Mesenchymal stem cell (in vitro differentiated cells and primary cell): ENCODE data around the gene OR13G1.

Source experiments
- DNase-seq: peaks from one replicate; pipeline ENCODE4 v3.0.0-alpha.2; 2013
- H2AFZ ChIP-seq: one replicate; pipeline ENCODE4 v1.6.1; 2013; ENCODE audit warnings: low read depth, mild to moderate bottlenecking, control low read depth, inconsistent platforms, low read length, moderate library complexity
- H2AK5ac ChIP-seq: 2 replicates; pipeline ENCODE4 v1.6.1; 2013; ENCODE audit warnings: low read length, moderate library complexity, mild to moderate bottlenecking, inconsistent platforms; ENCODE audit not compliant: severe bottlenecking
- H2BK120ac ChIP-seq: one replicate; pipeline ENCODE4 v1.6.1; 2013; ENCODE audit warnings: low read depth, mild to moderate bottlenecking, inconsistent platforms, low read length, moderate library complexity
- H2BK12ac ChIP-seq, 2 experiments: one replicate each; pipeline ENCODE4 v1.6.1; 2013; ENCODE audit warnings: inconsistent platforms in 2 of 2, low read length in 2 of 2, mild to moderate bottlenecking in 2 of 2, moderate library complexity in 2 of 2, control low read depth in 1 of 2
- H2BK15ac ChIP-seq: one replicate; pipeline ENCODE4 v1.6.1; 2013; ENCODE audit warnings: mild to moderate bottlenecking, low read depth, inconsistent platforms; ENCODE audit not compliant: poor library complexity, severe bottlenecking
- H2BK5ac ChIP-seq: 2 replicates; pipeline ENCODE4 v1.6.1; 2013; ENCODE audit warnings: low read depth, mild to moderate bottlenecking, low read length, control low read depth, inconsistent platforms; ENCODE audit not compliant: poor library complexity, severe bottlenecking
- H3K14ac ChIP-seq, 2 experiments: one replicate each; pipeline ENCODE4 v1.6.1; 2013; ENCODE audit warnings: inconsistent platforms in 2 of 2, low read length in 2 of 2, control low read depth in 1 of 2, mild to moderate bottlenecking in 1 of 2, moderate library complexity in 1 of 2
- H3K18ac ChIP-seq, 2 experiments: one replicate each; pipeline ENCODE4 v1.6.1; 2013; ENCODE audit warnings: inconsistent platforms in 2 of 2, low read length in 2 of 2, control low read depth in 1 of 2, low read depth in 1 of 2, mild to moderate bottlenecking in 1 of 2
- H3K23ac ChIP-seq, 2 experiments: one replicate each; pipeline ENCODE4 v1.6.1; 2013; ENCODE audit warnings: inconsistent platforms in 2 of 2, low read length in 2 of 2, mild to moderate bottlenecking in 2 of 2, moderate library complexity in 2 of 2, control low read depth in 1 of 2
- H3K27ac ChIP-seq: 2 replicates; pipeline ENCODE4 v1.5.1; 2013; ENCODE audit warnings: mild to moderate bottlenecking, moderate library complexity, low read length, control low read depth, inconsistent platforms; ENCODE audit not compliant: poor library complexity, severe bottlenecking
- H3K27me3 ChIP-seq, 2 experiments: 2 replicates each; pipeline versions ENCODE4 v1.6.1 to v1.7.0; 2013; ENCODE audit warnings: low read length in 2 of 2, mild to moderate bottlenecking in 2 of 2, moderate library complexity in 2 of 2, control low read depth in 1 of 2, inconsistent platforms in 1 of 2; ENCODE audit not compliant: control insufficient read depth in 1 of 2, insufficient read depth in 1 of 2
- H3K36me3 ChIP-seq, 2 experiments: 2 replicates each; pipeline versions ENCODE4 v1.6.1 to v1.7.0; 2013; ENCODE audit warnings: low read length in 2 of 2, control low read depth in 1 of 2, inconsistent platforms in 1 of 2, low read depth in 1 of 2, mild to moderate bottlenecking in 1 of 2; ENCODE audit not compliant: insufficient read depth in 2 of 2, control insufficient read depth in 1 of 2
- H3K4ac ChIP-seq, 2 experiments: one replicate each; pipeline ENCODE4 v1.6.1; 2013; ENCODE audit warnings: inconsistent platforms in 2 of 2, low read length in 2 of 2, mild to moderate bottlenecking in 2 of 2, moderate library complexity in 2 of 2, control low read depth in 1 of 2, low read depth in 1 of 2
- H3K4me1 ChIP-seq: 2 replicates; pipeline ENCODE4 v1.6.1; 2013; ENCODE audit warnings: low read depth, low read length, control low read depth; ENCODE audit not compliant: control insufficient read depth, insufficient read depth
- H3K4me2 ChIP-seq: 2 replicates; pipeline ENCODE4 v1.6.1; 2013; ENCODE audit warnings: low read length, mild to moderate bottlenecking, inconsistent platforms; ENCODE audit not compliant: poor library complexity, severe bottlenecking
- H3K4me3 ChIP-seq, 2 experiments: 2 replicates each; pipeline versions ENCODE4 v1.5.1 to v1.7.0; 2013; ENCODE audit warnings: low read length in 2 of 2, mild to moderate bottlenecking in 2 of 2, control low read depth in 1 of 2, low read depth in 1 of 2; ENCODE audit not compliant: insufficient read depth in 1 of 2
- H3K79me1 ChIP-seq: replicated peaks from 2 replicates; pipeline ENCODE4 v1.6.1; 2013; ENCODE audit warnings: mild to moderate bottlenecking, control low read depth, low read length, inconsistent platforms; ENCODE audit not compliant: poor library complexity, severe bottlenecking
- H3K9ac ChIP-seq: 2 replicates; pipeline ENCODE4 v1.7.0; 2013; ENCODE audit warnings: mild to moderate bottlenecking, low read length, moderate library complexity
- H3K9me3 ChIP-seq: 2 replicates; pipeline ENCODE4 v1.7.0; 2013; ENCODE audit warnings: mild to moderate bottlenecking, low read length; ENCODE audit not compliant: control insufficient read depth
- H4K8ac ChIP-seq: one replicate; pipeline ENCODE4 v1.6.1; 2013; ENCODE audit warnings: inconsistent platforms, mild to moderate bottlenecking, low read length, moderate library complexity
- H4K91ac ChIP-seq: one replicate; pipeline ENCODE4 v1.6.1; 2013; ENCODE audit warnings: mild to moderate bottlenecking, low read length, inconsistent platforms
- WGBS: methylation state at CpG from one replicate; pipeline ENCODE4 v1.1.7; 2013; ENCODE audit warnings: mixed read lengths; 5-methylcytosine and 5-hydroxymethylcytosine counted together

Gene OR13G1

DNA sequence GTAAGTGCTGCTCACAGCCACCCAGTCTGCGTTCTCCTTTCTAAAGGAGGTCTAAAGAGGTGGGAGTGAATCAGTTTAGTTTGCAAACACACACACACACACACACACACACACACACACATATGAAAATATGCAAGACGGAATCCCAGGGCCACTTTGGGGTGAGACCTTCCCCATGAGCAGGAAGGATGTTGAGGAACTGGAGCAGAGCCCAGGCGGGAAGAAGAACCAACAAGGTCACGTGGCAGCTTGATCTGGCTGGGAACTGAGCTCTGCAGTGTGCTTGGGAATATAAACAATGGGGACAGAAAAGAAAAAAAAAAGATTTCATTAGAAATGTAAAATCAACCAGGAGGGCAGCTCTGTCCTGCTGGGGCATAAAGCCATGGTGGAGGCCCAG lies 41.5 kb downstream of the OR13G1 start:
- Histone ChIP-seq H2BK120ac (no peak overlapping the region), H2BK15ac (no peak overlapping the region), H3K27me3 (no peaks in the 10 kb centered on the region), H3K36me3 (no peaks in the 10 kb centered on the region), H2BK12ac (no peak overlapping the region), H3K4ac (no peak overlapping the region), H2AFZ (no peak overlapping the region), H3K18ac (no peak overlapping the region), H3K4me2 (no peak overlapping the region), H4K91ac (no peak overlapping the region), H3K23ac (no peak overlapping the region), H3K14ac (no peak overlapping the region), H2BK5ac (no peak overlapping the region), H3K4me1 (peaks cover 5% of the 10 kb centered on the region), H4K8ac (no peak overlapping the region), H3K9me3 (peaks cover 2% of the 10 kb centered on the region), H3K79me1 (no peaks in the 10 kb centered on the region), H3K4me3 (no peak overlapping the region), H2AK5ac (no peak overlapping the region), H3K9ac (no peak overlapping the region), H3K27ac (no peak overlapping the region)
- no peak for DNase-seq
- WGBS = 62% methylated on average over 3 of the region's 4 CpGs

DNA sequence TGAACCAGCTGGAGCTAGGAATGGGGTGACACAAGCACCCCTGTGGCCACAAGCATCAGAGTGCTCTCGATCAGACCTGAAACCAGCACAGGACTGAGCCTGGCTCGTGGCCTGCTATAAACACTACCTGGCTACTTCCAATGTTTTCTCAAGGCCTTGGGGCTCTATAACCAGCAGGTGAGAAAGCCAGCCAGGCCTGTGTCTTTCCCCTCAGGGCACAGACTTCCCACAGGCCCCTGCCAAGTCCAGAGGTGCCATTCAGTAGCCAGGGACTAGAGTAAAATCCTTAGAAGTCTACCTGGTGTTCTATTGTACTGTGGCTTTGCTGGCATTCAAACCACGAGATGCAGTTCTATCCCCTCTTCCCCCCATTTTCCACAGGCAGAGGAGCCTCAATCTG lies 51.6 kb downstream of the OR13G1 start:
- Histone ChIP-seq H3K18ac (no peak overlapping the region), H2AK5ac (no peak overlapping the region), H2BK15ac (no peak overlapping the region), H3K4me1 (no peaks in the 10 kb centered on the region), H4K91ac (no peak overlapping the region), H2BK5ac (no peak overlapping the region), H3K9ac (no peak overlapping the region), H2BK120ac (no peak overlapping the region), H4K8ac (no peak overlapping the region), H3K9me3 (peaks cover 19% of the 10 kb centered on the region), H3K27ac (no peak overlapping the region), H3K27me3 (no peaks in the 10 kb centered on the region), H2AFZ (no peak overlapping the region), H3K79me1 (no peaks in the 10 kb centered on the region), H3K4me2 (no peak overlapping the region), H3K4me3 (no peak overlapping the region), H2BK12ac (no peak overlapping the region), H3K36me3 (no peaks in the 10 kb centered on the region), H3K4ac (no peak overlapping the region), H3K14ac (no peak overlapping the region), H3K23ac (no peak overlapping the region)
- no peak for DNase-seq
- 31% methylated on average over 3 of the region's 3 CpGs for WGBS
